Astrocyte (in vitro differentiated cells and primary cell): ENCODE data around the gene FCN2.

Experiments used
- EZH2 ChIP-seq: IDR thresholded peaks from 2 replicates; pipeline ENCODE4 v1.6.1; 2012; ENCODE audit warnings: mild to moderate bottlenecking, low read length, inconsistent platforms; ENCODE audit not compliant: insufficient read depth
- TF ChIP-seq, protein P1 (sequence below): IDR thresholded peaks from 2 replicates; pipeline ENCODE4 v1.5.1; 2011; ENCODE audit warnings: low read depth, mild to moderate bottlenecking, inconsistent platforms, low read length, moderate library complexity; ENCODE audit not compliant: insufficient read depth

DNA sequence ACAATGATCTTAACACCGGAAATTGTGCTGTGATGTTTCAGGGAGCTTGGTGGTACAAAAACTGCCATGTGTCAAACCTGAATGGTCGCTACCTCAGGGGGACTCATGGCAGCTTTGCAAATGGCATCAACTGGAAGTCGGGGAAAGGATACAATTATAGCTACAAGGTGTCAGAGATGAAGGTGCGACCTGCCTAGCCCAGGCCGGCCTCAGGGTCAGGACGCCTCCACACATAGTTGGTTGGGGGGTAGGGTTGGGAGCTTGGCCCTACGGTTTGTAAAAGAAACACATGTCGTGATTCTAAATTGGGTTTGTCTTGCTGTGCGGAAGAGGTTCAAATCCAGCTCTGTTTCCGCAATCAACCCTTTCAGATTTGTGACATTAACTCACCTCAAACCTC, 6.6 kb downstream of the FCN2 start:
- TF ChIP-seq, protein P1, sequence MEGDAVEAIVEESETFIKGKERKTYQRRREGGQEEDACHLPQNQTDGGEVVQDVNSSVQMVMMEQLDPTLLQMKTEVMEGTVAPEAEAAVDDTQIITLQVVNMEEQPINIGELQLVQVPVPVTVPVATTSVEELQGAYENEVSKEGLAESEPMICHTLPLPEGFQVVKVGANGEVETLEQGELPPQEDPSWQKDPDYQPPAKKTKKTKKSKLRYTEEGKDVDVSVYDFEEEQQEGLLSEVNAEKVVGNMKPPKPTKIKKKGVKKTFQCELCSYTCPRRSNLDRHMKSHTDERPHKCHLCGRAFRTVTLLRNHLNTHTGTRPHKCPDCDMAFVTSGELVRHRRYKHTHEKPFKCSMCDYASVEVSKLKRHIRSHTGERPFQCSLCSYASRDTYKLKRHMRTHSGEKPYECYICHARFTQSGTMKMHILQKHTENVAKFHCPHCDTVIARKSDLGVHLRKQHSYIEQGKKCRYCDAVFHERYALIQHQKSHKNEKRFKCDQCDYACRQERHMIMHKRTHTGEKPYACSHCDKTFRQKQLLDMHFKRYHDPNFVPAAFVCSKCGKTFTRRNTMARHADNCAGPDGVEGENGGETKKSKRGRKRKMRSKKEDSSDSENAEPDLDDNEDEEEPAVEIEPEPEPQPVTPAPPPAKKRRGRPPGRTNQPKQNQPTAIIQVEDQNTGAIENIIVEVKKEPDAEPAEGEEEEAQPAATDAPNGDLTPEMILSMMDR: no peak
- no peak for TF ChIP-seq EZH2
